Measurements from ENCODE around the gene ISCU. TPM values are rescaled to one million over a fixed set of nuclear protein-coding genes. Genes with fewer than 3 reads are reported as not detected.

The ISCU gene
- total and polyA plus RNA-seq, 8 donors, result 34.1 to 126 (median 45.1) TPM

- H3K4me3 ChIP-seq, result no peak overlapping the region
- TF ChIP-seq CTCF (IDR thresholded peaks at IDR 0.05), result no peak
- ATAC-seq (no peak), FAIRE-seq (no peak), DNase-seq (no peak)
- intact Hi-C loops (cut with DNase I), result no loop called here
- H3K4me1 ChIP-seq, result no peaks in the 10 kb centered on the region
- H3K27ac ChIP-seq, result no peak overlapping the region
- no peaks in the 10 kb centered on the region for H3K27me3 ChIP-seq
- no peaks in the 10 kb centered on the region for H3K36me3 ChIP-seq
- H3K9me3 ChIP-seq, result no peaks in the 10 kb centered on the region
Observed at GRCh38 chr12:108577458-108577857, 15.1 kb downstream of the ISCU start.

- 74 to 92% methylated on average over 2 of the region's 2 CpGs for WGBS, 2 donors
- Histone ChIP-seq H3K27ac (no peak overlapping the region), H3K9me3 (no peaks in the 10 kb centered on the region), H3K36me3 (no peaks in the 10 kb centered on the region), H3K4me3 (no peak overlapping the region), H3K27me3 (no peaks in the 10 kb centered on the region), H3K4me1 (no peaks in the 10 kb centered on the region)
- FAIRE-seq, result no peak
- intact Hi-C loops (cut with DNase I), result no loop called here
- no peak for TF ChIP-seq CTCF (IDR thresholded peaks at IDR 0.05)
- no peak for ATAC-seq
- no peak for DNase-seq
Observed at GRCh38 chr12:108578264-108578663, 15.9 kb downstream of the ISCU start.

- no peak for ATAC-seq
- intact Hi-C loops (cut with DNase I), result no loop called here
- H3K36me3 ChIP-seq, result no peaks in the 10 kb centered on the region
- no peak for TF ChIP-seq CTCF (IDR thresholded peaks at IDR 0.05)
- DNase-seq, result no peak
- H3K27ac ChIP-seq, result no peak overlapping the region
- H3K27me3 ChIP-seq, result no peaks in the 10 kb centered on the region
- FAIRE-seq, result no peak
- no peaks in the 10 kb centered on the region for H3K9me3 ChIP-seq
- no peaks in the 10 kb centered on the region for H3K4me1 ChIP-seq
- H3K4me3 ChIP-seq, result no peak overlapping the region
- 91 to 95% methylated on average over 3 of the region's 3 CpGs for WGBS, 2 donors
Observed at GRCh38 chr12:108578813-108579212, 16.4 kb downstream of the ISCU start.

- intact Hi-C loops (cut with DNase I), result no loop called here
- Histone ChIP-seq H3K27ac (no peak overlapping the region), H3K4me3 (no peak overlapping the region), H3K36me3 (no peaks in the 10 kb centered on the region), H3K9me3 (no peaks in the 10 kb centered on the region), H3K4me1 (no peaks in the 10 kb centered on the region), H3K27me3 (no peaks in the 10 kb centered on the region)
- DNase-seq, result no peak
- WGBS, 2 donors, result 63 to 64% methylated on average over 3 of the region's 3 CpGs
- no peak for ATAC-seq
- TF ChIP-seq CTCF (IDR thresholded peaks at IDR 0.05), result no peak
- FAIRE-seq, result no peak
Observed at GRCh38 chr12:108580531-108580930, 18.1 kb downstream of the ISCU start.

- DNase-seq (no peak), ATAC-seq (no peak), FAIRE-seq (no peak)
- no peaks in the 10 kb centered on the region for H3K9me3 ChIP-seq
- H3K36me3 ChIP-seq, result no peaks in the 10 kb centered on the region
- intact Hi-C loops (cut with DNase I), result no loop called here
- H3K27me3 ChIP-seq, result no peaks in the 10 kb centered on the region
- TF ChIP-seq CTCF (IDR thresholded peaks at IDR 0.05), result no peak
- H3K4me3 ChIP-seq, result no peak overlapping the region
- WGBS, 2 donors, result 69 to 74% methylated on average over 33 of the region's 33 CpGs
- no peak overlapping the region for H3K27ac ChIP-seq
- no peaks in the 10 kb centered on the region for H3K4me1 ChIP-seq
Observed at GRCh38 chr12:108581311-108582227, 19.2 kb downstream of the ISCU start.
